Body of pancreas (tissue), 4 donors: ENCODE measurements around the gene PIK3CB. TPM values are rescaled to one million over a fixed set of nuclear protein-coding genes. Genes with fewer than 3 reads are reported as not detected.
A peak's percentile ranks its signal among the peaks of the same experiment; 100 is the strongest.
"Not testable (repeated sequence)": the region's sequence is repeated elsewhere in the genome, so short reads cannot be mapped to it uniquely, and the experiment has no call there.

ENCODE experiments used
- ATAC-seq: fragments of 150-250 bp; one replicate; pipeline ENCODE4 v1.9.1; 2016
- DNase-seq, 4 donors: peaks; one replicate each; pipeline ENCODE4 v3.0.0-alpha.2; 2019
- H3K27ac ChIP-seq, 4 donors: fragments of 200-600 bp; sonication (generic); 1 replicate in 3 of 4; 2 replicates in 1 of 4; pipeline versions ENCODE4 v1.5.1 to v1.6.1; 2016 to 2019; ENCODE audit warnings: mild to moderate bottlenecking in 1 of 4, mixed read lengths in 1 of 4, moderate library complexity in 1 of 4
- H3K27me3 ChIP-seq, 2 donors: fragments of 200-600 bp; sonication (generic); one replicate each; pipeline ENCODE4 v1.6.0; 2016; ENCODE audit warnings: mild to moderate bottlenecking in 1 of 2
- H3K36me3 ChIP-seq, 2 donors: fragments of 200-600 bp; sonication (generic); replicated peaks in 1 of 2; 2 replicates each; pipeline ENCODE4 v1.5.1; 2016; ENCODE audit warnings: low read depth in 2 of 2; ENCODE audit not compliant: insufficient read depth in 1 of 2
- H3K4me1 ChIP-seq: fragments of 200-600 bp; sonication (generic); one replicate; pipeline ENCODE4 v1.6.0; 2016
- H3K4me3 ChIP-seq, 2 donors: fragments of 200-600 bp; sonication (generic); 1 replicate in 1 of 2; 2 replicates in 1 of 2; pipeline ENCODE4 v1.5.1; 2016 to 2019
- H3K9me3 ChIP-seq, 3 donors: fragments of 200-600 bp; sonication (generic); 1 replicate in 2 of 3; 2 replicates in 1 of 3; pipeline ENCODE4 v1.5.1; 2016
- POLR2A ChIP-seq, 3 donors: fragments of 450-650 bp; IDR thresholded peaks; one replicate each; pipeline ENCODE4 v1.6.1; 2016; ENCODE audit warnings: antibody characterized with exemption in 3 of 3, mild to moderate bottlenecking in 2 of 3
- WGBS, 2 donors: methylation state at CpG; one replicate each; pipeline ENCODE4 v1.1.5; 2017; 5-methylcytosine and 5-hydroxymethylcytosine counted together
- intact Hi-C: fragments of 100-400 bp; cut with DNase I; formaldehyde crosslinking; loops from one replicate; pipeline ENCODE4 v1.15.1; 2023
- total RNA-seq, 2 donors: library from RNA; depleted of rRNA; stranded (reverse); fragments of >200 nt; gene quantifications; one replicate each; pipeline ENCODE4 v1.1.0, GENCODE V29; 2016
- TF ChIP-seq, protein P1 (sequence below), 7 experiments: fragments of 450-650 bp in 4 of 7; fragments of 200-600 bp in 3 of 7; sonication (generic) in 3 of 7; IDR thresholded peaks; one replicate each; pipeline ENCODE4 v1.5.1; 2016 to 2019; ENCODE audit warnings: antibody characterized with exemption in 7 of 7

PIK3CB gene
- total RNA-seq, 2 donors from 2014 or later = 40.2 to 50.1 TPM

DNA sequence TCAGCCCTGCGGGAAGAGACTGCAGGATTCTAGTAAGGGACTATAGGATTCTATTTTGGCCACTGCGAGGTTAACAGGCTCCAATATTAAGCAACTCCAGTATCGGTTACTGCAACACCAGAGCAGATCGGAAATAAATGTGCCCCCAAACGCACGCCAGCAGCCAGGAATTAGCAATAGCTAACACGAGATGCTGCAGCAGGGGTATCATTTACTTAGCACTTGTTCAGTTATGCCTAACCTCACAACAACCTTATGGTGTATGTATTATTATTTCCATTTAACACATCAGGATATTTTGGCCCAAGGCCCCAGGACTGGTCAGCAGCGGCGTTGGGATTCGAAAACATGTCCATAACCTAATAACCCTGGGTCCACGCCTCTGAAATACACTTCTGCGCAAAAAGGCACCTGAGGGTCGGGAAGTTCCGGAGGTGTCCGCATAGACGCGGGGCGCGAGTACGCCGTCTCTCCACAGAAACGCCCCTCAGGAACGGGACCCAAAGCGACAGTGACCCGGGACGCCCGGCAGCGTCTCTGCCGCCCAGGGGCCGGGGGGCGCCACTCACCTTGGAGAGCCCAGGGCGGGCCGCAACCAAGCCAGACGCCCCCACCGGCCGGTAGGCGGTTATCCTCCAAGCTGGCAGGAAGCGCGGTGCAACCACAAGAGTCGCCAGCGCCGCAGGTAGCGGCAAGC is 681 bp downstream of the PIK3CB start:
- 0 to 1% methylated on average over 11 to 43 of the region's 43 CpGs for WGBS, 2 donors
- intact Hi-C loops = no loop called here
- Histone ChIP-seq H3K27ac (peak overlapping the region; percentile 87 to 97 (median 90)), H3K36me3 (no peaks in the 10 kb centered on the region), H3K4me1 (peaks cover 28% of the 10 kb centered on the region), H3K9me3 (no peaks in the 10 kb centered on the region), H3K27me3 (no peaks in the 10 kb centered on the region), H3K4me3 (peak overlapping the region; percentile 33 to 98)
- TF ChIP-seq POLR2A (IDR thresholded peaks at IDR 0.05) = no peak
- TF ChIP-seq, protein P1, sequence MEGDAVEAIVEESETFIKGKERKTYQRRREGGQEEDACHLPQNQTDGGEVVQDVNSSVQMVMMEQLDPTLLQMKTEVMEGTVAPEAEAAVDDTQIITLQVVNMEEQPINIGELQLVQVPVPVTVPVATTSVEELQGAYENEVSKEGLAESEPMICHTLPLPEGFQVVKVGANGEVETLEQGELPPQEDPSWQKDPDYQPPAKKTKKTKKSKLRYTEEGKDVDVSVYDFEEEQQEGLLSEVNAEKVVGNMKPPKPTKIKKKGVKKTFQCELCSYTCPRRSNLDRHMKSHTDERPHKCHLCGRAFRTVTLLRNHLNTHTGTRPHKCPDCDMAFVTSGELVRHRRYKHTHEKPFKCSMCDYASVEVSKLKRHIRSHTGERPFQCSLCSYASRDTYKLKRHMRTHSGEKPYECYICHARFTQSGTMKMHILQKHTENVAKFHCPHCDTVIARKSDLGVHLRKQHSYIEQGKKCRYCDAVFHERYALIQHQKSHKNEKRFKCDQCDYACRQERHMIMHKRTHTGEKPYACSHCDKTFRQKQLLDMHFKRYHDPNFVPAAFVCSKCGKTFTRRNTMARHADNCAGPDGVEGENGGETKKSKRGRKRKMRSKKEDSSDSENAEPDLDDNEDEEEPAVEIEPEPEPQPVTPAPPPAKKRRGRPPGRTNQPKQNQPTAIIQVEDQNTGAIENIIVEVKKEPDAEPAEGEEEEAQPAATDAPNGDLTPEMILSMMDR (IDR thresholded peaks at IDR 0.05) = peak in 5 of 7 experiments; percentile 17 to 44 (median 23)
- peak in 2 of 4 donors; percentile 21 to 62 for DNase-seq
- peak; percentile 33 for ATAC-seq

DNA sequence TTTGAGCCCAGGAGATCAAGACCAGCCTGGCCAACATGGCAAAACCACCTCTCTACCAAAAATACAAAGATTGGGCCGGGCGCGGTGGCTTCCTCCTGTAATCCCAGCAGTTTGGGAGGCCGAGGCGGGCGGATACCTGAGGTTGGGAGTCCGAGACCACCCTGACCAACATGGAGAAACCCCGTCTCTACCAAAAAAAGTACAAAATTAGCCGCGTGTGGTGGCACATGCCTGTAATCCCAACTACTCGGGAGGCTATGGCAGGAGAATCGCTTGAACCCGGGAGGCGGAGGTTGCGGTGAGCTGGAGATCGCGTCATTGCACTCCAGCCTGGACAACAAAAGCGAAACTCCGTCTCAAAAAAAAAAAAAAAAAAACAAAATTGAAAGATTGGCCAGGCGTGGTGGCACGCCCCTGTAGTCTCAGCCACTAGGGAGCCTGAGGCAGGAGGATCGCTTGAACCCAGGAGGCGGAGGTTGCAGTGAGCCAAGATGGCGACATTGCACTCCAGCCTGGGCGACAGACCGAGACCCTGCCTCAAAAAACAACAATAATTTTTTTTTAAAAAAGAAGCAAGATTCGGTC is 2.2 kb downstream of the PIK3CB start:
- H3K36me3 ChIP-seq, H3K4me3 ChIP-seq, intact Hi-C loops, ATAC-seq, DNase-seq, H3K27ac ChIP-seq, H3K27me3 ChIP-seq, H3K9me3 ChIP-seq: not testable (repeated sequence)
- peaks cover 28% of the 10 kb centered on the region for H3K4me1 ChIP-seq
- WGBS, 2 donors = 92 to 97% methylated on average over 25 to 27 of the region's 27 CpGs

DNA sequence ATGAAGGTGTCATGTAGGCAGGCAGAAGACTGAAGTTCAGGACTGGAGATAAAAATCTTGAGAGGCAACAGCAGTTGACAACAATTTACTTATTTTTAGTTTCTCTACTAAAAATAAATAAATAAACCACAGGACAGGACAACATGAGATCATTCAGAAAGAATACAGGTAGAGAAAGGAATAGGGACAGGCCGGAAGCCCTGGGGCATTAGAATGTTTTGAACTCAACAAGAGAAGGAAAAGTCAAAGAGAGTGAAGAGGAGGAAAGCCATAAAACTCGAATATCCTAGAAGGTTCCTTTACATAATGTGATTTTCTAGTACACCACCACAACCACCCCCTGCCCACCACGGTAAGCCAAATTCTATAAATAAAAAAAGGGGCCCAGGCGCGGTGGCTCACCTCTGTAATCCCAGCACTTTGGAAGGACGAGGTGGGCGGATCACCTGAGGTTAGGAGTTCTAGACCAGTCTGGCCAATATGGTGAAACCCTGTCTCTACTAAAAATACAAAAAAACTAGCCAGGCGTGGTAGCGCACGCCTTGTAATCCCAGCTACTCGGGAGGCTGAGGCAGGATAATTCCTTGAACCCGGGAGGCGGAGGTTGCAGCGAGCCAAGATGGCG is 4.7 kb downstream of the PIK3CB start:
- ATAC-seq (no peak), DNase-seq (no peak)
- no peak overlapping the region for H3K4me3 ChIP-seq
- H3K27ac ChIP-seq = no peak overlapping the region
- peaks cover 31% of the 10 kb centered on the region for H3K4me1 ChIP-seq
- no peaks in the 10 kb centered on the region for H3K36me3 ChIP-seq
- intact Hi-C loops = no loop called here
- peaks cover 0 to 4% (median 0%) of the 10 kb centered on the region in 3 donors for H3K9me3 ChIP-seq
- 94 to 96% methylated on average over 15 of the region's 15 CpGs for WGBS, 2 donors
- H3K27me3 ChIP-seq = no peaks in the 10 kb centered on the region
- TF ChIP-seq, protein P1 (IDR thresholded peaks at IDR 0.05) = no peak
- no peak for TF ChIP-seq POLR2A (IDR thresholded peaks at IDR 0.05)

DNA sequence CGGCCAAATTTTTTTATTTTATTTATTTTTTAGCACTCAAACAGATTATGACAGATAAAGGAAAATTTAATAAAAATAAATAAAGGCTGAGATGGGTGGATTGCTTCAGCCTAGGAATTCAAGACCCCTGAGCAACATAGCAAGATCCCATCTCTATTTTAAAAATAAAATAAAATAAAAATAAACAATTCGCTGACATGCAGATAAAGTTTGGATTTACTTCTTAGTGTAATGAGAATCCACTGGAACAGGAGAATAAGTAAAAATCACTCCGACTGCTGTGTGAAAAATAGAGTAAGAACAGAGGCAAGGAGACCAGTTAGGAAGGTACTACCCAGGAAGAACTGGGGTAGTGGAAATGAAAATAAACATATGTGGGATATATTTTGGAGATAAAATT is 5.6 kb downstream of the PIK3CB start:
- DNase-seq (no peak), ATAC-seq (no peak)
- H3K27ac ChIP-seq = no peak overlapping the region
- peaks cover 0 to 4% (median 0%) of the 10 kb centered on the region in 3 donors for H3K9me3 ChIP-seq
- H3K36me3 ChIP-seq = no peaks in the 10 kb centered on the region
- H3K4me1 ChIP-seq = peaks cover 39% of the 10 kb centered on the region
- 84 to 87% methylated on average over 3 of the region's 3 CpGs for WGBS, 2 donors
- no peak overlapping the region for H3K4me3 ChIP-seq
- intact Hi-C loops = no loop called here
- H3K27me3 ChIP-seq = no peaks in the 10 kb centered on the region
- TF ChIP-seq POLR2A (IDR thresholded peaks at IDR 0.05) = no peak
- TF ChIP-seq, protein P1 (IDR thresholded peaks at IDR 0.05) = no peak

DNA sequence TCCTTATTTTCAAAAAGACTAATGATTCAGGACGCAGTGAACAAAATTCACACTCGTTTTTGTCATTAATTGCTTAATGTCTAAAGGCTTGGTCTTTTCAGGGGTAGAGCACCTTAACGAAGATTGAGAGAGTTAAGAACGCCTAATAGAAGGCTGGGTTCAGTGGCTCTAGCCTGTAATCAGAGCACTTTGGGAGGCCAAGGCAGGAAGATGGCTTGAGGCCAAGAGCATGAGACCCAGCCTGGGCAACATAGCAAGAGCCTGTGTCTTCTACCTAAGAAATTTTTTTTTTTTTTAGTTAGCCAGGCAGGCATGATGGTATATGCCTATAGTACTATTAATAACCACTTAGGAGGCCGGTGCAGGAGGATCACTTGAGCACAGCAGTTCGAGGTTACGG is 7.5 kb downstream of the PIK3CB start:
- H3K27ac ChIP-seq = no peak overlapping the region

More for the DNA sequence above, 7.5 kb downstream of the PIK3CB start:
- 88 to 93% methylated on average over 5 to 7 of the region's 7 CpGs for WGBS, 2 donors
- intact Hi-C loops = no loop called here
- Histone ChIP-seq H3K27me3 (no peaks in the 10 kb centered on the region), H3K36me3 (no peaks in the 10 kb centered on the region), H3K4me3 (no peak overlapping the region), H3K9me3 (peaks cover 0 to 4% (median 0%) of the 10 kb centered on the region in 3 donors), H3K4me1 (peaks cover 38% of the 10 kb centered on the region)
- no peak for ATAC-seq
- no peak for DNase-seq
- TF ChIP-seq, protein P1 (IDR thresholded peaks at IDR 0.05) = no peak
- TF ChIP-seq POLR2A (IDR thresholded peaks at IDR 0.05) = no peak
